Stimulated activated CD4-positive, alpha-beta T cell treated with anti-CD3 and anti-CD28 coated beads, Interleukin-4, amount 100 ng/mL, for 48 hours (primary cell): Measurements from ENCODE around the gene TXNDC11.

Experiments used
- DNase-seq, 2 donors: peaks; one replicate each; pipeline ENCODE4 v3.0.0-alpha.2; 2020; ENCODE audit warnings: low read depth in 2 of 2

TXNDC11 gene

GRCh38 chr16:11688520-11688886 is 54.2 kb downstream of the TXNDC11 start:
- no peak for DNase-seq

GRCh38 chr16:11687601-11688519 is 54.8 kb downstream of the TXNDC11 start:
- no peak for DNase-seq

GRCh38 chr16:11686713-11687380 is 55.8 kb downstream of the TXNDC11 start:
- no peak for DNase-seq

- no peak for DNase-seq
These were observed 56.6 kb downstream of the TXNDC11 start for GRCh38 chr16:11685844-11686618.

GRCh38 chr16:11684231-11685025 is 58.2 kb downstream of the TXNDC11 start:
- DNase-seq, result no peak

GRCh38 chr16:11683145-11683544 is 59.5 kb downstream of the TXNDC11 start:
- DNase-seq, result no peak

- DNase-seq, result no peak
These were observed 60.0 kb downstream of the TXNDC11 start for GRCh38 chr16:11682655-11683096.

GRCh38 chr16:11681976-11682654 is 60.5 kb downstream of the TXNDC11 start:
- no peak for DNase-seq

GRCh38 chr16:11681556-11681955 is 61.1 kb downstream of the TXNDC11 start:
- no peak for DNase-seq

GRCh38 chr16:11679941-11680911 is 62.4 kb downstream of the TXNDC11 start:
- DNase-seq, result no peak

- DNase-seq, result no peak
These were observed 63.4 kb downstream of the TXNDC11 start for GRCh38 chr16:11679250-11679649.

- DNase-seq, result no peak
These were observed 64.4 kb downstream of the TXNDC11 start for GRCh38 chr16:11677959-11678881.

- DNase-seq, result no peak
These were observed 65.2 kb downstream of the TXNDC11 start for GRCh38 chr16:11677451-11677951.

- no peak for DNase-seq
These were observed 65.9 kb downstream of the TXNDC11 start for GRCh38 chr16:11676799-11677198.

- no peak for DNase-seq
These were observed 66.8 kb downstream of the TXNDC11 start for GRCh38 chr16:11675561-11676511.

GRCh38 chr16:11674818-11675560 is 67.7 kb downstream of the TXNDC11 start:
- no peak for DNase-seq
